NCI-H187 (cell line): Measurements from ENCODE around the gene WDR82.

Experiments used
- DNase-seq, 2 experiments: peaks; one replicate each; lab custom pipeline; 2025; lab: John Stamatoyannopoulos, UW

The WDR82 gene

GRCh38 chr3:52308308-52308707 is 29.9 kb upstream of the WDR82 start:
- no peak for DNase-seq

GRCh38 chr3:52306978-52307377 is 28.5 kb upstream of the WDR82 start:
- DNase-seq = no peak

GRCh38 chr3:52305926-52306325 is 27.5 kb upstream of the WDR82 start:
- DNase-seq = no peak

GRCh38 chr3:52303811-52304210 is 25.4 kb upstream of the WDR82 start:
- no peak for DNase-seq

- DNase-seq = no peak
These were observed 24.1 kb upstream of the WDR82 start for GRCh38 chr3:52302426-52303145.

- DNase-seq = no peak
These were observed 21.6 kb upstream of the WDR82 start for GRCh38 chr3:52299879-52300611.

GRCh38 chr3:52299247-52299878 is 20.9 kb upstream of the WDR82 start:
- no peak for DNase-seq

GRCh38 chr3:52298149-52299098 is 20.0 kb upstream of the WDR82 start:
- DNase-seq = no peak

GRCh38 chr3:52297242-52298148 is 19.0 kb upstream of the WDR82 start:
- no peak for DNase-seq

- DNase-seq = no peak
These were observed 17.3 kb upstream of the WDR82 start for GRCh38 chr3:52295671-52296208.

- DNase-seq = no peak
These were observed 16.1 kb upstream of the WDR82 start for GRCh38 chr3:52294320-52295150.

GRCh38 chr3:52293491-52294319 is 15.3 kb upstream of the WDR82 start:
- DNase-seq = no peak

GRCh38 chr3:52292247-52293065 is 14.0 kb upstream of the WDR82 start:
- DNase-seq = no peak

GRCh38 chr3:52291508-52292181 is 13.2 kb upstream of the WDR82 start:
- DNase-seq = no peak

- no peak for DNase-seq
These were observed 12.4 kb upstream of the WDR82 start for GRCh38 chr3:52290596-52291507.
